Skeletal muscle satellite cell (primary cell): ENCODE data around the gene ZNF319.

Experiments
- H3K27me3 ChIP-seq: 2 replicates; pipeline ENCODE4 v1.7.0; 2013; ENCODE audit warnings: low read length; ENCODE audit not compliant: control insufficient read depth, insufficient read depth
- H3K36me3 ChIP-seq: 2 replicates; pipeline ENCODE4 v1.7.0; 2013; ENCODE audit warnings: mild to moderate bottlenecking, control low read depth, low read length; ENCODE audit not compliant: insufficient read depth
- H3K4me1 ChIP-seq: 2 replicates; pipeline ENCODE4 v1.7.0; 2013; ENCODE audit warnings: low read length; ENCODE audit not compliant: control insufficient read depth, insufficient read depth
- H3K4me2 ChIP-seq: 2 replicates; pipeline ENCODE4 v1.7.0; 2013; ENCODE audit warnings: mild to moderate bottlenecking, low read length
- H3K4me3 ChIP-seq: 2 replicates; pipeline ENCODE4 v1.7.0; 2013; ENCODE audit warnings: low read length
- H3K9ac ChIP-seq: 2 replicates; pipeline ENCODE4 v1.7.0; 2013; ENCODE audit warnings: mild to moderate bottlenecking, low read depth, low read length, moderate library complexity
- H3K9me3 ChIP-seq: replicated peaks from 2 replicates; pipeline ENCODE4 v1.7.0; 2013; ENCODE audit warnings: mild to moderate bottlenecking, control low read depth, low read length

ZNF319 gene

GRCh38 chr16:57999366-57999970, 1.0 kb downstream of the ZNF319 start:
- H3K36me3 ChIP-seq: peaks cover 45% of the 10 kb centered on the region
- no peaks in the 10 kb centered on the region for H3K9me3 ChIP-seq
- peak overlapping the region; percentile 94 for H3K9ac ChIP-seq
- H3K27me3 ChIP-seq: no peaks in the 10 kb centered on the region
- peaks cover 31% of the 10 kb centered on the region for H3K4me1 ChIP-seq
- H3K4me2 ChIP-seq: peak overlapping the region; percentile 87
- peak overlapping the region; percentile 87 for H3K4me3 ChIP-seq

GRCh38 chr16:57998992-57999365, 1.5 kb downstream of the ZNF319 start:
- Histone ChIP-seq H3K9ac (peak overlapping the region; percentile 94), H3K4me2 (peak overlapping the region; percentile 87), H3K4me1 (peaks cover 31% of the 10 kb centered on the region), H3K9me3 (no peaks in the 10 kb centered on the region), H3K4me3 (peak overlapping the region; percentile 87), H3K27me3 (no peaks in the 10 kb centered on the region), H3K36me3 (peaks cover 45% of the 10 kb centered on the region)

GRCh38 chr16:57998486-57998885, 2.0 kb downstream of the ZNF319 start:
- H3K4me1 ChIP-seq: peaks cover 31% of the 10 kb centered on the region
- no peaks in the 10 kb centered on the region for H3K9me3 ChIP-seq
- H3K36me3 ChIP-seq: peaks cover 46% of the 10 kb centered on the region
- no peaks in the 10 kb centered on the region for H3K27me3 ChIP-seq
- no peak overlapping the region for H3K4me3 ChIP-seq
- peak overlapping the region; percentile 87 for H3K4me2 ChIP-seq
- H3K9ac ChIP-seq: no peak overlapping the region

- no peak overlapping the region for H3K9ac ChIP-seq
- peaks cover 31% of the 10 kb centered on the region for H3K4me1 ChIP-seq
- no peak overlapping the region for H3K4me3 ChIP-seq
- no peaks in the 10 kb centered on the region for H3K27me3 ChIP-seq
- H3K9me3 ChIP-seq: no peaks in the 10 kb centered on the region
- H3K4me2 ChIP-seq: no peak overlapping the region
- peaks cover 42% of the 10 kb centered on the region for H3K36me3 ChIP-seq
Observed at GRCh38 chr16:57997528-57998265, 2.8 kb downstream of the ZNF319 start.

GRCh38 chr16:57997176-57997527, 3.3 kb downstream of the ZNF319 start:
- Histone ChIP-seq H3K4me2 (no peak overlapping the region), H3K27me3 (no peaks in the 10 kb centered on the region), H3K4me1 (peaks cover 29% of the 10 kb centered on the region), H3K36me3 (peaks cover 42% of the 10 kb centered on the region), H3K9ac (no peak overlapping the region), H3K9me3 (no peaks in the 10 kb centered on the region), H3K4me3 (no peak overlapping the region)

- H3K4me2 ChIP-seq: no peak overlapping the region
- no peaks in the 10 kb centered on the region for H3K27me3 ChIP-seq
- peaks cover 42% of the 10 kb centered on the region for H3K36me3 ChIP-seq
- H3K4me3 ChIP-seq: no peak overlapping the region
- no peaks in the 10 kb centered on the region for H3K9me3 ChIP-seq
- H3K4me1 ChIP-seq: peaks cover 25% of the 10 kb centered on the region
- H3K9ac ChIP-seq: no peak overlapping the region
Observed at GRCh38 chr16:57996406-57997175, 3.9 kb downstream of the ZNF319 start.

- H3K4me3 ChIP-seq: no peak overlapping the region
- no peaks in the 10 kb centered on the region for H3K9me3 ChIP-seq
- H3K9ac ChIP-seq: no peak overlapping the region
Observed at GRCh38 chr16:57995721-57996405, 4.6 kb downstream of the ZNF319 start.

GRCh38 chr16:57994778-57995177, 5.7 kb downstream of the ZNF319 start:
- peaks cover 42% of the 10 kb centered on the region for H3K36me3 ChIP-seq
- no peaks in the 10 kb centered on the region for H3K9me3 ChIP-seq
- no peak overlapping the region for H3K4me2 ChIP-seq
- H3K4me1 ChIP-seq: peaks cover 18% of the 10 kb centered on the region
- H3K4me3 ChIP-seq: no peak overlapping the region
- H3K27me3 ChIP-seq: no peaks in the 10 kb centered on the region
- no peak overlapping the region for H3K9ac ChIP-seq

More at GRCh38 chr16:57995721-57996405, 4.6 kb downstream of the ZNF319 start:
- Histone ChIP-seq H3K36me3 (peaks cover 42% of the 10 kb centered on the region), H3K4me1 (peaks cover 22% of the 10 kb centered on the region), H3K4me2 (no peak overlapping the region), H3K27me3 (no peaks in the 10 kb centered on the region)

GRCh38 chr16:57994361-57994760, 6.1 kb downstream of the ZNF319 start:
- no peaks in the 10 kb centered on the region for H3K9me3 ChIP-seq
- peaks cover 14% of the 10 kb centered on the region for H3K4me1 ChIP-seq
- H3K4me2 ChIP-seq: no peak overlapping the region
- no peak overlapping the region for H3K4me3 ChIP-seq
- no peaks in the 10 kb centered on the region for H3K27me3 ChIP-seq
- H3K9ac ChIP-seq: no peak overlapping the region
- H3K36me3 ChIP-seq: peaks cover 42% of the 10 kb centered on the region

GRCh38 chr16:57993897-57994296, 6.6 kb downstream of the ZNF319 start:
- Histone ChIP-seq H3K9me3 (no peaks in the 10 kb centered on the region), H3K4me3 (no peak overlapping the region), H3K27me3 (no peaks in the 10 kb centered on the region), H3K9ac (no peak overlapping the region), H3K36me3 (peaks cover 42% of the 10 kb centered on the region), H3K4me1 (peaks cover 9% of the 10 kb centered on the region), H3K4me2 (no peak overlapping the region)

- peaks cover 42% of the 10 kb centered on the region for H3K36me3 ChIP-seq
- no peak overlapping the region for H3K4me2 ChIP-seq
- no peak overlapping the region for H3K9ac ChIP-seq
- no peak overlapping the region for H3K4me3 ChIP-seq
- no peaks in the 10 kb centered on the region for H3K27me3 ChIP-seq
- H3K4me1 ChIP-seq: peaks cover 5% of the 10 kb centered on the region
- no peaks in the 10 kb centered on the region for H3K9me3 ChIP-seq
Observed at GRCh38 chr16:57993438-57993837, 7.0 kb downstream of the ZNF319 start.
